Lower lobe of right lung (tissue), 2 donors: ENCODE data around the gene TMEM131. TPM values are rescaled to one million over a fixed set of nuclear protein-coding genes. Genes with fewer than 3 reads are reported as not detected.

Experiments
- ATAC-seq, 2 donors: fragments of 200-7000 bp; cut with Tn5 transposase; one replicate each; pipeline ENCODE4 v1.9.1; 2020 to 2022; ENCODE audit warnings: mild to moderate bottlenecking in 2 of 2, moderate library complexity in 2 of 2
- DNase-seq: peaks from one replicate; pipeline ENCODE4 v3.0.0-alpha.2; 2020
- H3K27ac ChIP-seq: fragments of 200-600 bp; one replicate; pipeline ENCODE4 v1.8.0; 2022
- H3K27me3 ChIP-seq: fragments of 200-600 bp; one replicate; pipeline ENCODE4 v1.8.0; 2022; ENCODE audit warnings: low read depth
- H3K36me3 ChIP-seq: fragments of 200-600 bp; one replicate; pipeline ENCODE4 v1.8.0; 2022; ENCODE audit warnings: mild to moderate bottlenecking
- H3K4me1 ChIP-seq: fragments of 200-600 bp; one replicate; pipeline ENCODE4 v1.8.0; 2022
- H3K4me3 ChIP-seq: fragments of 200-600 bp; one replicate; pipeline ENCODE4 v1.8.0; 2022; ENCODE audit warnings: mild to moderate bottlenecking
- H3K9me3 ChIP-seq: fragments of 200-600 bp; one replicate; pipeline ENCODE4 v1.8.0; 2022
- intact Hi-C: fragments of 100-400 bp; cut with DNase I; formaldehyde crosslinking; loops from one replicate; pipeline ENCODE4 v1.11.0; 2022
- total RNA-seq: library from RNA; stranded (reverse); fragmentation: NEBNext Ultra II Directional; extraction: Animal tissue kit (Norgen Biotek cat#: 25700); gene quantifications from one replicate; pipeline ENCODE4 v1.2.1, GENCODE V29; 2021
- TF ChIP-seq, protein P1 (sequence below): fragments of 200-600 bp; IDR thresholded peaks from one replicate; pipeline ENCODE4 v1.8.0; 2022; ENCODE audit warnings: antibody characterized with exemption, mild to moderate bottlenecking
- donor health status: DM: no; HTN: yes; CAD: no; lungs with severe emphysema.

The TMEM131 gene
- total RNA-seq, 1 donor from 2014 or later = 42.2 TPM

GRCh38 chr2:97983134-97983533 lies 12.6 kb downstream of the TMEM131 start:
- no peak for ATAC-seq
- Histone ChIP-seq H3K27me3 (no peaks in the 10 kb centered on the region), H3K4me3 (no peak overlapping the region), H3K36me3 (no peaks in the 10 kb centered on the region), H3K9me3 (peaks cover 11% of the 10 kb centered on the region), H3K27ac (no peak overlapping the region), H3K4me1 (no peaks in the 10 kb centered on the region)
- no peak for DNase-seq
- TF ChIP-seq, protein P1, sequence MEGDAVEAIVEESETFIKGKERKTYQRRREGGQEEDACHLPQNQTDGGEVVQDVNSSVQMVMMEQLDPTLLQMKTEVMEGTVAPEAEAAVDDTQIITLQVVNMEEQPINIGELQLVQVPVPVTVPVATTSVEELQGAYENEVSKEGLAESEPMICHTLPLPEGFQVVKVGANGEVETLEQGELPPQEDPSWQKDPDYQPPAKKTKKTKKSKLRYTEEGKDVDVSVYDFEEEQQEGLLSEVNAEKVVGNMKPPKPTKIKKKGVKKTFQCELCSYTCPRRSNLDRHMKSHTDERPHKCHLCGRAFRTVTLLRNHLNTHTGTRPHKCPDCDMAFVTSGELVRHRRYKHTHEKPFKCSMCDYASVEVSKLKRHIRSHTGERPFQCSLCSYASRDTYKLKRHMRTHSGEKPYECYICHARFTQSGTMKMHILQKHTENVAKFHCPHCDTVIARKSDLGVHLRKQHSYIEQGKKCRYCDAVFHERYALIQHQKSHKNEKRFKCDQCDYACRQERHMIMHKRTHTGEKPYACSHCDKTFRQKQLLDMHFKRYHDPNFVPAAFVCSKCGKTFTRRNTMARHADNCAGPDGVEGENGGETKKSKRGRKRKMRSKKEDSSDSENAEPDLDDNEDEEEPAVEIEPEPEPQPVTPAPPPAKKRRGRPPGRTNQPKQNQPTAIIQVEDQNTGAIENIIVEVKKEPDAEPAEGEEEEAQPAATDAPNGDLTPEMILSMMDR = no peak
- intact Hi-C loops = no loop called here

DNA sequence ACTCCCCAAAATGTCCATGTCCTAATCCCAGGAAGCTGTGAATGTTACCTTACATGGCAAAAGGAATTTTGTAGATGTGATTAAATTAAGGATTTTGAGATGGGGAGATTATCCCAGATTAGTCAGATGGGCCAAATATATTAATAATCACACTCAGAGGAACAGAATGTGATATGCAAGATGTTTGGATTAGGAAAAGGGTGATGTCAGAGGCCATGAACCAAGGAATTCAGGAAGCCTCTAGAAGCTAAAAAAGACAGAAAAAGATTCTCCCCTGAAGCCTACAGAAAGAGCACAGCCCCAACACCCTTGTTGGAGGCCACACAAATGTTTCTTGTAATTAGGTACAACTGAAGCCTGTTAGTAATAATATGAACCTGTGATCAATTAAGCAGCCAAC lies 13.1 kb downstream of the TMEM131 start:
- no peak for ATAC-seq
- TF ChIP-seq, protein P1 = no peak
- intact Hi-C loops = no loop called here

GRCh38 chr2:97981961-97982360 lies 13.8 kb downstream of the TMEM131 start:
- H3K27ac ChIP-seq = no peak overlapping the region
- H3K27me3 ChIP-seq = no peaks in the 10 kb centered on the region
- no peak for ATAC-seq
- intact Hi-C loops = no loop called here
- H3K36me3 ChIP-seq = no peaks in the 10 kb centered on the region
- TF ChIP-seq, protein P1 = no peak
- H3K4me1 ChIP-seq = no peaks in the 10 kb centered on the region
- DNase-seq = no peak
- no peak overlapping the region for H3K4me3 ChIP-seq
- peaks cover 7% of the 10 kb centered on the region for H3K9me3 ChIP-seq

More for the DNA sequence above, 13.1 kb downstream of the TMEM131 start:
- no peak overlapping the region for H3K4me3 ChIP-seq
- H3K9me3 ChIP-seq = peaks cover 7% of the 10 kb centered on the region
- no peak overlapping the region for H3K27ac ChIP-seq
- H3K27me3 ChIP-seq = no peaks in the 10 kb centered on the region
- no peaks in the 10 kb centered on the region for H3K36me3 ChIP-seq
- H3K4me1 ChIP-seq = no peaks in the 10 kb centered on the region
- DNase-seq = no peak

DNA sequence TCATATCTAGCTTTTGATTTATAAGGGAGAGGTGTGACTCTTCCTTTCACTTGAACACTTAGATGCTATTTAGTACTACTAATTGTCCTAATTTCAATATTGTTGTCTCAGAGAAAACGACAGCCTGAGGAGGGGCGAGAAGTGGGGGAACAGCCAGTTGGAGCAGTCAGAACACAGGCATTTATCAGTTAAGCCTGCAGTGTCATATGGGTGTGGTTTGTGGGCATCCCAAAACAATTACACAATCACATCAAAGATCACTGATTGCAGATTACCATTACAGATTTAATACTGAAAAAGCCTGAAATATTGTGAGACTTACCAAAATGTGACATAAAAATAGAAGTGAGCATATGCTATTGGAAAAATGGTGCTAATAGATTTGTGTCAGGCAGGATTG lies 15.8 kb downstream of the TMEM131 start:
- TF ChIP-seq, protein P1 = no peak
- peaks cover 8% of the 10 kb centered on the region for H3K9me3 ChIP-seq
- intact Hi-C loops = no loop called here
- ATAC-seq = no peak
- H3K27me3 ChIP-seq = no peaks in the 10 kb centered on the region
- no peak overlapping the region for H3K4me3 ChIP-seq
- no peak for DNase-seq
- H3K4me1 ChIP-seq = no peaks in the 10 kb centered on the region
- H3K27ac ChIP-seq = no peak overlapping the region
- no peaks in the 10 kb centered on the region for H3K36me3 ChIP-seq

DNA sequence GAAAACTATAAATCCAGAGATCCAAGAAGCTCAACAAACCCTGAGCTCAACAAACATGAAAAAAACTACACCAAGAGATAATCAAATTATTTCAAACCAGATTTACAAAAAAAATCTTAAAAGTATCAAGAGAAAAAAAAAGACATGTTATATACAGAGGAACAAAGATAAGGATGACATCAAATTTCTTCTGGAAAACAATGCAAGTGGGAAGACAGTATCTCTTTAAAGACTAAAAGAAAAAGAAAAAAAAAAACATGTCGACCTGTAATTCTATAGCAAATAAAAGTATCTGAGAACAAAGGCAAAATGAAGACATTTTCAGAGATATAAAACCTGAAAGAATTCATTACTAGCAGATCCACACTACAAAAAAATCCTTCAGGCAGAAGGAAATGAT lies 21.3 kb downstream of the TMEM131 start:
- Histone ChIP-seq H3K27me3 (no peaks in the 10 kb centered on the region), H3K4me1 (peaks cover 11% of the 10 kb centered on the region), H3K4me3 (no peak overlapping the region), H3K36me3 (no peaks in the 10 kb centered on the region), H3K9me3 (peaks cover 17% of the 10 kb centered on the region), H3K27ac (no peak overlapping the region)
- TF ChIP-seq, protein P1 = no peak
- intact Hi-C loops = no loop called here
- no peak for DNase-seq
- no peak for ATAC-seq
